K562 (cell line): Measurements from ENCODE around the gene AGTR1.

Source experiments
- ATF7 ChIP-seq: fragments of 450-650 bp; IDR thresholded peaks from 2 replicates; pipeline ENCODE4 v1.7.1; 2014; ENCODE audit warnings: mild to moderate bottlenecking, moderate library complexity
- CTCF ChIP-seq, 3 experiments: IDR thresholded peaks in 2 of 3; conservative IDR thresholded peaks in 1 of 3; 2 replicates each; pipeline ENCODE4 v1.5.1; 2011 to 2012; ENCODE audit warnings: low read length in 3 of 3, mild to moderate bottlenecking in 3 of 3, control low read depth in 2 of 3, improper control_type of control experiment in 1 of 3, inconsistent platforms in 1 of 3, low read depth in 1 of 3, mixed read lengths in 1 of 3, moderate library complexity in 1 of 3; ENCODE audit not compliant: insufficient read depth in 2 of 3
- RCOR1 ChIP-seq, 2 experiments: IDR thresholded peaks; 2 replicates each; pipeline ENCODE4 v1.6.1; 2012; ENCODE audit warnings: low read depth in 2 of 2, low read length in 2 of 2, borderline replicate concordance in 1 of 2, improper control_type of control experiment in 1 of 2
- TCF7 ChIP-seq: sonication (generic); IDR thresholded peaks from 2 replicates; pipeline ENCODE4 v1.6.1; 2016; ENCODE audit warnings: antibody characterized with exemption, borderline replicate concordance

GRCh38 chr3:148772361-148772760 lies 74.7 kb downstream of the AGTR1 start:
- TF ChIP-seq TCF7 (no peak), RCOR1 (IDR thresholded peaks at IDR 0.05; ENCODE audit: borderline replicate concordance in 1 of 2, low read depth in 2 of 2, low read length in 2 of 2) (no peak), CTCF (IDR thresholded peaks at IDR 0.05 in 2 of 3, conservative IDR thresholded peaks at IDR 0.05 in 1 of 3; ENCODE audit: insufficient read depth in 2 of 3, low read depth in 1 of 3, low read length in 3 of 3) (no peak), ATF7 (no peak)
